GM13976 (cell line): Measurements from ENCODE around the gene ARSI.

ENCODE experiments used
- DNase-seq: peaks from one replicate; pipeline ENCODE4 v3.0.0; 2012; ENCODE audit warnings: low spot score
- CTCF ChIP-seq: IDR thresholded peaks from 2 replicates; pipeline ENCODE4 v1.5.1; 2012; ENCODE audit warnings: borderline replicate concordance, mild to moderate bottlenecking; ENCODE audit not compliant: insufficient read depth; ENCODE audit errors: extremely low read depth, missing control alignments, control extremely low read depth
- in situ Hi-C: fragments of 300-500 bp; cut with MboI; formaldehyde crosslinking; loops from one replicate; pipeline ENCODE4 v1.12.0; 2022; ENCODE audit warnings: low sequenced_read_pairs, mixed read lengths, inconsistent platforms; ENCODE audit not compliant: unreplicated experiment

The ARSI gene

GRCh38 chr5:150296496-150296895, 6.2 kb downstream of the ARSI start:
- no peak for DNase-seq
- no peak for TF ChIP-seq CTCF
- in situ Hi-C loops = no loop called here

DNA sequence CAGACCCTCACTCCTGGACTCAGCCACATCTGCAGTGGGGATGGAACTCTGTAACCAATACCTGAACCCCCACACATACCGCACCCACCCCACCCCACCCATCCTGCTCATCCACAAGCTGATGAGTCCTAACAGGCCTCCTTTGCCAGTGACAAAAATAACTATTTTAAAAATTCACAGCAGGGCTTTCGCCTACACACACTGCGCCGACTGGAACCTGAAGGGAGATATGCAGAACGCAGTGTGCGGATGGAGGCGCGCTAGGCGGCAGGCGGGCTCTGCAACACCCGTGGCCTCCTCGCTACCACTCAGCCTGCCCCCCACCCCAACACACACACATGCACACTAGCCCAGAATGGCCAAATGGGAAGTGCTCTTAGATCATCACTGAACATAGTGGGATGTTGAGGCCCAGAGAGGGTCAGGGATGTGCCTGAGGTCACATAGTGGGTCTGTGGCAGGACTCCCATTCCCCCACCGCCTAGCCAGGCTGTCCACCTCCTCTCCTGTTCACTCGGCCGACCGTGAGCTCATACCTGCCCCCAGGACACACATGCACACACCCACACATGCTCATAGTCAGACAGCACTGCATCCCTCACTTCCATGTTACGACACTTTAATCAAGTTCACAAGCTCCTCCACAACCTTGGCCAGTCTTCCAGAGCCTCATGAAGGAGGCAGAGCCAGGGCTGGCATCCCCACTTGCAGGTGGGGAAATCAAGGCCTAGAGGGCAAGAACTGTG, 6.8 kb downstream of the ARSI start:
- no peak for DNase-seq
- no peak for TF ChIP-seq CTCF
- in situ Hi-C loops = no loop called here

GRCh38 chr5:150295172-150295634, 7.5 kb downstream of the ARSI start:
- in situ Hi-C loops = no loop called here

DNA sequence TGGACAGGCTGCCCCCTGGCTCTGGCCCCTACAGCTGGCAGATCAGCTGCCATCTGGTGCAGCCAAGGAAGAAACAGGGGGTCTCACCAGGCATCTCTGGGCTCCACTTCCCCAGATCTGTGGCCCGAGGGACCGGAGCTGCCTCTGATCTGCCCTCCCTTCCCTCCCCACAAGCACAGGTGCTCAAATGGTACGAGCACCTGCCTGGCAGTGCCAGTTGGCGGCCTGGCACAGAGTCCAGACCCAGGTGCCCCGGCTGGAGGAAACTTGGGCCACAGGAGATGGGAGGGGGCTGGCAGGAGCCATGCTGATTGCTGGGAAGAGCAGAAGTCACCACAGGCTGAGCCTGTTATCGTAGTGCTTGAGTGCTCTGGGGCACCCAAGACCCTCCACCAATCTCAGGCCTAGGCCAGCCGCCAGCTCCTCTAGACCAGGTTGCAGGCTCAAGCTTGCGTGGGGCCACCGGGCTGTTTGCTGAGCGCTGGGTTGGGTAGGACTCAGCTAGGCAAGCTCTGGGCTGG, 8.1 kb downstream of the ARSI start:
- no peak for DNase-seq
- in situ Hi-C loops = no loop called here
- TF ChIP-seq CTCF = no peak

More at GRCh38 chr5:150295172-150295634, 7.5 kb downstream of the ARSI start:
- no peak for TF ChIP-seq CTCF
- DNase-seq = no peak

GRCh38 chr5:150293091-150293941, 9.4 kb downstream of the ARSI start:
- DNase-seq = no peak
- in situ Hi-C loops = no loop called here

More at GRCh38 chr5:150293091-150293941, 9.4 kb downstream of the ARSI start:
- no peak for TF ChIP-seq CTCF
